IMR-90 (cell line): ENCODE measurements around the gene GALNT7.

ENCODE experiments used
- BHLHE40 ChIP-seq: fragments of 150-350 bp; IDR thresholded peaks from 2 replicates; pipeline ENCODE4 v1.6.1; 2016; ENCODE audit warnings: mild to moderate bottlenecking, low read depth, low read length
- CTCF ChIP-seq: conservative IDR thresholded peaks from 2 replicates; pipeline ENCODE4 v1.5.1; 2012; ENCODE audit warnings: mild to moderate bottlenecking, low read depth, low read length, improper control_type of control experiment
- POLR2A ChIP-seq: IDR thresholded peaks from 2 replicates; pipeline ENCODE4 v1.6.1; 2012; ENCODE audit warnings: mild to moderate bottlenecking, low read depth, low read length
- RFX5 ChIP-seq: IDR thresholded peaks from 2 replicates; pipeline ENCODE4 v1.8.0; 2012; ENCODE audit warnings: low read depth, mild to moderate bottlenecking, low read length, moderate library complexity

DNA sequence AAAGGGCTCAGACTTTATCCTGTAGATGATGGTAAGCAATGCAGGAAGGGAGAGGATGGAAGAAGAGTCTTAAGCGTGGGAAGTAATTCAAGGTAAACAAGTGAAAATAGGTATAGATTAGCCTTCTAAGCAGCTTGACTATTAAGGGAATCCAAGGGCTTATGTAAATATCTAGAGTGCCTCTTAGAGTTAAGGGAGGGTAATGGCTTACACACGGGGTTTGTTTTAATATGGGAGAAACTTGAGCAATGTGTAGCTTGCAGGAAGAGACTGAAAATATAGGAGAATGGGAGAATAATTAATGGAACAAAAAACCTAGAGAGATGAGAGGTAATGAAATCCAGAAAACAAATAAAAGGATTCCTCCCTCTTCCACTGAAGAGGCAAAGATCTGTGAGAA is 189.3 kb downstream of the GALNT7 start:
- TF ChIP-seq BHLHE40: no peak
- TF ChIP-seq POLR2A: no peak
- TF ChIP-seq CTCF: no peak
- no peak for TF ChIP-seq RFX5
